Ishikawa (cell line): Measurements from ENCODE around the gene WDR73.

ENCODE experiments used
- CEBPB ChIP-seq: IDR thresholded peaks from 2 replicates; pipeline ENCODE4 v1.6.1; 2012
- CREB1 ChIP-seq: IDR thresholded peaks from 2 replicates; pipeline ENCODE4 v1.6.1; 2012; ENCODE audit warnings: low read depth
- EGR1 ChIP-seq: IDR thresholded peaks from 2 replicates; pipeline ENCODE4 v1.6.1; 2012
- EP300 ChIP-seq: IDR thresholded peaks from 2 replicates; pipeline ENCODE4 v1.6.1; 2012; ENCODE audit warnings: borderline replicate concordance
- FOXM1 ChIP-seq: IDR thresholded peaks from 2 replicates; pipeline ENCODE4 v1.6.1; 2012; ENCODE audit warnings: low read depth, borderline replicate concordance
- NFIC ChIP-seq: IDR thresholded peaks from 2 replicates; pipeline ENCODE4 v1.6.1; 2012
- RAD21 ChIP-seq: IDR thresholded peaks from 2 replicates; pipeline ENCODE4 v1.6.1; 2012; ENCODE audit warnings: low read depth
- REST ChIP-seq: IDR thresholded peaks from 2 replicates; pipeline ENCODE4 v1.6.1; 2012; ENCODE audit warnings: low read depth, mild to moderate bottlenecking
- TAF1 ChIP-seq: IDR thresholded peaks from 2 replicates; pipeline ENCODE4 v1.6.1; 2012; ENCODE audit warnings: low read depth, mild to moderate bottlenecking
- TCF12 ChIP-seq: IDR thresholded peaks from 2 replicates; pipeline ENCODE4 v1.6.1; 2012; ENCODE audit warnings: low read depth
- TEAD4 ChIP-seq: IDR thresholded peaks from 2 replicates; pipeline ENCODE4 v1.6.1; 2012
- YY1 ChIP-seq: IDR thresholded peaks from 2 replicates; pipeline ENCODE4 v1.6.1; 2012; ENCODE audit warnings: low read depth
- ZBTB7A ChIP-seq: IDR thresholded peaks from 2 replicates; pipeline ENCODE4 v1.6.1; 2012; ENCODE audit warnings: low read depth
- TF ChIP-seq, protein P1 (sequence below): IDR thresholded peaks from 2 replicates; pipeline ENCODE4 v1.6.1; 2012

- TF ChIP-seq EP300 (no peak), NFIC (no peak), REST (no peak), FOXM1 (no peak), ZBTB7A (no peak), YY1 (no peak), TCF12 (no peak), TEAD4 (no peak), CEBPB (no peak), RAD21 (no peak), TAF1 (no peak), EGR1 (no peak), CREB1 (no peak)
- TF ChIP-seq, protein P1, sequence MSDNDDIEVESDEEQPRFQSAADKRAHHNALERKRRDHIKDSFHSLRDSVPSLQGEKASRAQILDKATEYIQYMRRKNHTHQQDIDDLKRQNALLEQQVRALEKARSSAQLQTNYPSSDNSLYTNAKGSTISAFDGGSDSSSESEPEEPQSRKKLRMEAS, result no peak
Measured at GRCh38 chr15:84653584-84653909, 536 bp downstream of the WDR73 start.
